Nephron progenitor cell (in vitro differentiated cells): Measurements from ENCODE around the gene ADIPOR2.

ENCODE experiments used
- DNase-seq: peaks from one replicate; pipeline ENCODE4 v3.0.0; 2021
- H3K27ac Mint-ChIP-seq: 2 replicates; pipeline ENCODE4 v1.8.0; 2021; ENCODE audit warnings: mild to moderate bottlenecking, moderate library complexity, mixed read lengths
- H3K27me3 Mint-ChIP-seq: 2 replicates; pipeline ENCODE4 v1.8.0; 2021; ENCODE audit warnings: mild to moderate bottlenecking, low read depth, mixed read lengths; ENCODE audit not compliant: poor library complexity
- H3K36me3 Mint-ChIP-seq: 2 replicates; pipeline ENCODE4 v1.8.0; 2021; ENCODE audit warnings: low read depth, mixed read lengths
- H3K4me1 Mint-ChIP-seq: 2 replicates; pipeline ENCODE4 v1.8.0; 2021; ENCODE audit warnings: mixed read lengths
- H3K4me3 Mint-ChIP-seq: 2 replicates; pipeline ENCODE4 v1.8.0; 2021; ENCODE audit warnings: mild to moderate bottlenecking, moderate library complexity, mixed read lengths
- H3K9me3 Mint-ChIP-seq: 2 replicates; pipeline ENCODE4 v1.8.0; 2021; ENCODE audit warnings: mild to moderate bottlenecking, moderate library complexity, mixed read lengths
- TF ChIP-seq, protein P1 (sequence below): fragments of 200-600 bp; sonication (generic); IDR thresholded peaks from 2 replicates; pipeline ENCODE4 v1.5.0; 2021; ENCODE audit warnings: antibody characterized with exemption

Gene ADIPOR2

DNA sequence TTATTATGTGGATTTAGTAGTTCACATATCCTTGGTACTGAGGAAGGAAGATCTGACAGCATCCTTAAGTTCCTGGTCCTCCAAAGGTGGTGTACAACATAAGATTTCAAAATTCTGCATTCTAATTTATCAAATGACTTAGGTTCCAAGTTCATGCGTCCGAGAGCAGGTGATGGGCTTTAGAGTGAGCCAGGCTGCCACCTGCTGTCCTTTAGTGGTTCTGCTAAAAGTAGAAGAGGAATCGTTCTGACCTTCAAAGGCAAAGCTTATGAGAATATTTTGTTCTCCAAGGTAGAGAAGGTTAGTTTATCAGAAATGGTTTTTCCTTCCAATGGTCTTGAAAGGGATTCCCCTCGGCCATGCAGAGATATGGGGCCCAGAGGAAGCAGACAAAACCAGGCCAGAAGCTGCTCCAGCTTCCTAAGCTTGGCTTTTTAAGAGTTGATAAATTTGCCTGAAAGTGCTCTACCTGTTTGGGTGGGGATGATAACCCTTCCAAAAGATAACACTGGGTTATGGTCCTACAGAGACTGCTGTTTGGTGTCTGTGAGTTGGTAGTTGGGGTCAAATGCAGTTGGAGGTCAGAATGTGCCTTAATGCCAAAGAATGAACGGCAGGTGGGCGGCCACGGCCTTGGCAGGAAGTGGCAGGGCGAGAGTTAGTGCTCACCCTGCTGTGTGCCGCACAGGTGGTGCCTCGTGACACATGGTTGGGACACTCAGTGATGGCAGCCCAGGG is 100.4 kb downstream of the ADIPOR2 start:
- Mint-ChIP-seq H3K27ac (peak overlapping the region; percentile 34), H3K27me3 (peaks cover 15% of the 10 kb centered on the region), H3K4me3 (no peak overlapping the region), H3K36me3 (peaks cover 16% of the 10 kb centered on the region), H3K9me3 (no peaks in the 10 kb centered on the region), H3K4me1 (peaks cover 69% of the 10 kb centered on the region)
- peak; percentile 48 for DNase-seq
- TF ChIP-seq, protein P1, sequence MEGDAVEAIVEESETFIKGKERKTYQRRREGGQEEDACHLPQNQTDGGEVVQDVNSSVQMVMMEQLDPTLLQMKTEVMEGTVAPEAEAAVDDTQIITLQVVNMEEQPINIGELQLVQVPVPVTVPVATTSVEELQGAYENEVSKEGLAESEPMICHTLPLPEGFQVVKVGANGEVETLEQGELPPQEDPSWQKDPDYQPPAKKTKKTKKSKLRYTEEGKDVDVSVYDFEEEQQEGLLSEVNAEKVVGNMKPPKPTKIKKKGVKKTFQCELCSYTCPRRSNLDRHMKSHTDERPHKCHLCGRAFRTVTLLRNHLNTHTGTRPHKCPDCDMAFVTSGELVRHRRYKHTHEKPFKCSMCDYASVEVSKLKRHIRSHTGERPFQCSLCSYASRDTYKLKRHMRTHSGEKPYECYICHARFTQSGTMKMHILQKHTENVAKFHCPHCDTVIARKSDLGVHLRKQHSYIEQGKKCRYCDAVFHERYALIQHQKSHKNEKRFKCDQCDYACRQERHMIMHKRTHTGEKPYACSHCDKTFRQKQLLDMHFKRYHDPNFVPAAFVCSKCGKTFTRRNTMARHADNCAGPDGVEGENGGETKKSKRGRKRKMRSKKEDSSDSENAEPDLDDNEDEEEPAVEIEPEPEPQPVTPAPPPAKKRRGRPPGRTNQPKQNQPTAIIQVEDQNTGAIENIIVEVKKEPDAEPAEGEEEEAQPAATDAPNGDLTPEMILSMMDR, result peak; percentile 67

DNA sequence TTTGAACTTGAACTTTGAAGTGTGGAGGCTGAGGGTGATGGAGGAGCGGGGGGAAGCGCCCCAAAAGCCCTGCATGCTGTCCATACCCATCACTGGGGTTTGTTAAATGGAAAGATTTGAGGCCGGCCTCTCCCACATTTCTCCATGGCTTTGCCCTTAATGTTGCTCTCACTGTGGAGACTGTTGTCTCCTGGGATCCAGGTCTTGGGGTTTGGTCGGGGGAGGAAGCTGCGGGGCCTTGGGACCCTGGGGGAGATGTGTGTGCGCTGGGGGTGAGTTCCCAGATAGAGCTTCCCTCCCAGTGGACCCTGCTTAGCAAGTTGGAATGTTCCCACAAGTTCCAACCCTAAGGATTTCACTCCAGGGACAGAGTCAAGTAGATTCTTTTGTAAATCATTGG is 101.5 kb downstream of the ADIPOR2 start:
- peaks cover 9% of the 10 kb centered on the region for H3K36me3 Mint-ChIP-seq
- peak overlapping the region; percentile 62 for H3K27ac Mint-ChIP-seq
- no peaks in the 10 kb centered on the region for H3K9me3 Mint-ChIP-seq
- peaks cover 15% of the 10 kb centered on the region for H3K27me3 Mint-ChIP-seq
- DNase-seq, result no peak
- TF ChIP-seq, protein P1, result no peak
- no peak overlapping the region for H3K4me3 Mint-ChIP-seq
- peaks cover 69% of the 10 kb centered on the region for H3K4me1 Mint-ChIP-seq

GRCh38 chr12:1793426-1794210 is 102.7 kb downstream of the ADIPOR2 start:
- DNase-seq, result no peak
- peak overlapping the region; percentile 34 for H3K27ac Mint-ChIP-seq

DNA sequence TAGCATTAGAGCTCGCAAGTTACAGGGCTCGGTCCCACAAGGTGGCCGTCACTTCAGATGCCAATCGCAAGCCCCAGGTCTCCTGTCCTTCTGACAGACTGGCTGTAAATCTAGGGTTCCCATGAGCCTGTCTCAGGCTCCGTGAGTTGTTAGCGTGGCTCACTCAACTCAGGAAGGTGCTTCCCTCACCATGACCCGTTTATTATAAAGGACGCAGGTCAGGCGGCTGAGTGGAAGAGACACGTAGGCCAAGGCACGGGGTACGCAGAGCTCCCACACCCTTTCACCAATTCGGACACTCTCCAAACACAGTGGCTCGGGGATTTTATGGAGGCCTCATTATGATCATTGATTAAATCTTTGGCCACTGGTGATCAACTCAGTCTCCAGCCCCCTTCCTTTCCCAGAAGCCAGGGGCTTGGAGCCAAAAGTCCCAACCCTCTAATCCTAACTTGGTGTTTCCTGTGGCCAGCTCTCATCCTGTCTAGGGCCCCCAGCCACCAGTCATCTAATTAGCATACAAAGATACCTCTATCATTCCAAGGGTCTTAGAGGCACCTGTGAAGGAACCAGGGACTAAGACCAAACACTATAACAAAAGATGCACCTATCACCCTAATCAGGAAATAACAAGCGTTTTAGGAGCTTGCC is 103.7 kb downstream of the ADIPOR2 start:
- peak overlapping the region; percentile 88 for H3K27ac Mint-ChIP-seq
- H3K9me3 Mint-ChIP-seq, result no peaks in the 10 kb centered on the region
- H3K4me3 Mint-ChIP-seq, result no peak overlapping the region

More at GRCh38 chr12:1793426-1794210, 102.7 kb downstream of the ADIPOR2 start:
- no peaks in the 10 kb centered on the region for H3K9me3 Mint-ChIP-seq
- TF ChIP-seq, protein P1, result no peak
- H3K36me3 Mint-ChIP-seq, result peaks cover 4% of the 10 kb centered on the region
- no peak overlapping the region for H3K4me3 Mint-ChIP-seq
- peaks cover 61% of the 10 kb centered on the region for H3K4me1 Mint-ChIP-seq
- H3K27me3 Mint-ChIP-seq, result peaks cover 15% of the 10 kb centered on the region

GRCh38 chr12:1795221-1795784 is 104.4 kb downstream of the ADIPOR2 start:
- H3K4me3 Mint-ChIP-seq, result peak overlapping the region; percentile 61
- TF ChIP-seq, protein P1, result no peak
- no peaks in the 10 kb centered on the region for H3K9me3 Mint-ChIP-seq
- DNase-seq, result no peak
- no peaks in the 10 kb centered on the region for H3K36me3 Mint-ChIP-seq
- H3K27me3 Mint-ChIP-seq, result peaks cover 23% of the 10 kb centered on the region
- H3K4me1 Mint-ChIP-seq, result peaks cover 61% of the 10 kb centered on the region
- H3K27ac Mint-ChIP-seq, result no peak overlapping the region

More for the DNA sequence above, 103.7 kb downstream of the ADIPOR2 start:
- Mint-ChIP-seq H3K4me1 (peaks cover 62% of the 10 kb centered on the region), H3K27me3 (peaks cover 19% of the 10 kb centered on the region), H3K36me3 (no peaks in the 10 kb centered on the region)
- no peak for DNase-seq
- TF ChIP-seq, protein P1, result no peak
